Stomach (tissue), 9 donors: ENCODE data around the gene AKIP1. TPM values are rescaled to one million over a fixed set of nuclear protein-coding genes. Genes with fewer than 3 reads are reported as not detected.
"Not testable (repeated sequence)": the region's sequence is repeated elsewhere in the genome, so short reads cannot be mapped to it uniquely, and the experiment has no call there.

ENCODE experiments used
- DNase-seq, 2 donors: peaks; one replicate each; pipeline versions ENCODE4 v3.0.0 to v3.0.0-alpha.2; 2013 to 2019
- H3K27ac ChIP-seq, 5 donors: fragments of 200-600 bp in 4 of 5; sonication (generic) in 4 of 5; one replicate each; pipeline ENCODE4 v1.5.1; 2013 to 2019; ENCODE audit warnings: mild to moderate bottlenecking in 1 of 5, moderate library complexity in 1 of 5
- H3K27me3 ChIP-seq, 3 donors: fragments of 200-600 bp; sonication (generic); one replicate each; pipeline ENCODE4 v1.5.1; 2017 to 2019; ENCODE audit warnings: mixed run types in 1 of 3
- H3K36me3 ChIP-seq, 4 donors: fragments of 200-600 bp; sonication (generic); 1 replicate in 3 of 4; 2 replicates in 1 of 4; pipeline ENCODE4 v1.5.1; 2016 to 2019
- H3K4me1 ChIP-seq, 4 donors: fragments of 200-600 bp; sonication (generic); one replicate each; pipeline ENCODE4 v1.5.1; 2016 to 2019
- H3K4me3 ChIP-seq, 4 donors: fragments of 200-600 bp; sonication (generic) in 3 of 4; one replicate each; pipeline ENCODE4 v1.5.1; 2016 to 2019; ENCODE audit warnings: mild to moderate bottlenecking in 1 of 4
- H3K9me3 ChIP-seq, 4 donors: fragments of 200-600 bp; sonication (generic); one replicate each; pipeline ENCODE4 v1.5.1; 2016 to 2019
- EP300 ChIP-seq: sonication (generic); formaldehyde crosslinking; IDR thresholded peaks from one replicate; pipeline ENCODE4 v1.6.1; 2017; ENCODE audit warnings: antibody characterized with exemption
- POLR2A ChIP-seq, 4 donors: fragments of 450-650 bp; IDR thresholded peaks; one replicate each; pipeline ENCODE4 v1.6.1; 2016; ENCODE audit warnings: antibody characterized with exemption in 4 of 4, control low read depth in 2 of 4, mild to moderate bottlenecking in 1 of 4, moderate library complexity in 1 of 4
- POLR2AphosphoS5 ChIP-seq, 3 donors: sonication (generic); formaldehyde crosslinking; IDR thresholded peaks; one replicate each; pipeline ENCODE4 v1.6.1; 2016; ENCODE audit warnings: antibody characterized with exemption in 3 of 3
- WGBS, 5 donors: extraction: QIAGEN DNeasy Blood & Tissue Kit in 3 of 5; methylation state at CpG; one replicate each; pipeline versions ENCODE4 v1.1.5 to v1.1.7; 2013 to 2018; 5-methylcytosine and 5-hydroxymethylcytosine counted together
- intact Hi-C: fragments of 100-400 bp; cut with DNase I; formaldehyde crosslinking; loops from one replicate; pipeline ENCODE4 v1.15.1; 2023; ENCODE audit warnings: low total_unique reads
- polyA plus RNA-seq, 3 donors: library from polyadenylated mRNA; stranded (reverse); fragments of 200-250 nt; gene quantifications; one replicate each; pipeline ENCODE4 v1.2.3, GENCODE V29; 2013
- total RNA-seq, 5 donors: library from RNA; depleted of rRNA; stranded (reverse); fragments of >200 nt; gene quantifications; one replicate each; pipeline versions ENCODE4 v1.1.0 to v1.2.3, GENCODE V29; 2014 to 2016
- TF ChIP-seq, protein P1 (sequence below), 7 experiments: fragments of 450-650 bp in 4 of 7; fragments of 200-600 bp in 3 of 7; sonication (generic) in 3 of 7; IDR thresholded peaks; one replicate each; pipeline ENCODE4 v1.5.1; 2016 to 2019; ENCODE audit warnings: antibody characterized with exemption in 7 of 7, control low read depth in 2 of 7, mild to moderate bottlenecking in 1 of 7
- donor health status: healthy with polysubstance abuse.
- donor health status: Bipolar disorder and iron deficiency.
- donor health status: healthy.

The AKIP1 gene
- total and polyA plus RNA-seq, 8 donors, result 0.89 to 26.8 (median 20.4) TPM; not detected in 1

DNA sequence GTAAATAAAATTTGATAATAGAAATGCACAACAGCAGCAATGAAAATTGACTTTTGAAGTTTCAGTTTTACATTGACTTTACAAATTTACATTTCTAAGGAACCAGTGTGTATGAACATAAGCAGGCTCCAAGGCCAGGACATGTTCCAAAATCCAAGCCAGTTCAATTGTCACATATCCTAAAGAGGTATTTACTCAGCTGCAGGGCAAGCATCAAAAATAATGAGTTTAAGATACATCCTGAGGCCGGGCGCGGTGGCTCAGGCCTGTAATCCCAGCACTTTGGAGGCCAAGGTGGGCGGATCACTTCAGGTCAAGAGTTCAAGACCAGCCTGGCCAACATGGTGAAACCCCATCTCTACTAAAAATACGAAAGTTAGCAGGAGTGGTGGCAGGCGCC is 39.0 kb upstream of the AKIP1 start:
- peaks cover 0 to 12% (median 9%) of the 10 kb centered on the region in 3 donors for H3K27me3 ChIP-seq
- H3K4me1 ChIP-seq, result peaks cover 4 to 59% (median 30%) of the 10 kb centered on the region in 4 donors
- peak overlapping the region in 2 of 4 donors; percentile 88 to 95 for H3K4me3 ChIP-seq
- no peaks in the 10 kb centered on the region for H3K9me3 ChIP-seq
- intact Hi-C loops, result no loop called here
- H3K36me3 ChIP-seq, result no peaks in the 10 kb centered on the region
- TF ChIP-seq, protein P1, sequence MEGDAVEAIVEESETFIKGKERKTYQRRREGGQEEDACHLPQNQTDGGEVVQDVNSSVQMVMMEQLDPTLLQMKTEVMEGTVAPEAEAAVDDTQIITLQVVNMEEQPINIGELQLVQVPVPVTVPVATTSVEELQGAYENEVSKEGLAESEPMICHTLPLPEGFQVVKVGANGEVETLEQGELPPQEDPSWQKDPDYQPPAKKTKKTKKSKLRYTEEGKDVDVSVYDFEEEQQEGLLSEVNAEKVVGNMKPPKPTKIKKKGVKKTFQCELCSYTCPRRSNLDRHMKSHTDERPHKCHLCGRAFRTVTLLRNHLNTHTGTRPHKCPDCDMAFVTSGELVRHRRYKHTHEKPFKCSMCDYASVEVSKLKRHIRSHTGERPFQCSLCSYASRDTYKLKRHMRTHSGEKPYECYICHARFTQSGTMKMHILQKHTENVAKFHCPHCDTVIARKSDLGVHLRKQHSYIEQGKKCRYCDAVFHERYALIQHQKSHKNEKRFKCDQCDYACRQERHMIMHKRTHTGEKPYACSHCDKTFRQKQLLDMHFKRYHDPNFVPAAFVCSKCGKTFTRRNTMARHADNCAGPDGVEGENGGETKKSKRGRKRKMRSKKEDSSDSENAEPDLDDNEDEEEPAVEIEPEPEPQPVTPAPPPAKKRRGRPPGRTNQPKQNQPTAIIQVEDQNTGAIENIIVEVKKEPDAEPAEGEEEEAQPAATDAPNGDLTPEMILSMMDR (IDR thresholded peaks at IDR 0.05), result no peak
- TF ChIP-seq POLR2AphosphoS5 (IDR thresholded peaks at IDR 0.05) (no peak), POLR2A (IDR thresholded peaks at IDR 0.05) (no peak), EP300 (no peak)
- peak overlapping the region; percentile 57 to 95 (median 92) for H3K27ac ChIP-seq
- peak; percentile 28 to 31 for DNase-seq
- WGBS, 5 donors, result 61 to 69% (median 64%) methylated on average over 6 of the region's 6 CpGs

DNA sequence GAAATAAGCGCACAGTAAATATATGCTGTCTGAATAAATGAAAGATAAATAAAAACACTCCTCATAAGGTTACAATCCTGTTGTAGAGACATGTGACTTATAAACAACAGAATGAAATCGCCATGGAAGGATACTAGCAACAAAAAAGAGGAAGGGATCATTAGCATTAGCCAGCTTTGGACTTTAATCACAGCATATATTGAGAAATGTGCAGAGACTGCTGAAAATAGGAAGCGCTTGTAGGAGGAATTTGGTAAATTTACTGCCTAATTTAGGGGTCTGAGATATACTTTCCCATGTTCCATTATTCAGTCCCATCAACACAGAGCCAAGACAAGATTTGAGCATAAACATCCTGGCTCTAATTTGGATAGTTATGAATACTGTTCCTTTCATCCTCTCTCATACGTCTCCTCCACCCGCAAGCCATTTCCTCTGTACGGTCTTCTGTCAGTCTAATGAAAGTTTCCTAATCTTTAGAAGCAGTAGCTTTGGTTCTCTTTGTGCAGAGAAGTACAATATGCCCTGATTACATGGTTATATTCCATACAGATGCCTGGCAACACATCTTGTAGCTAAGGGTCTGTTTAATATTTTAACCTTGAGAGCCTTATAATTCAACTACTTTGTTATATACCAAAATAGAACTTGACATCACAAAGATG is 37.1 kb upstream of the AKIP1 start:
- intact Hi-C loops, result no loop called here

DNA sequence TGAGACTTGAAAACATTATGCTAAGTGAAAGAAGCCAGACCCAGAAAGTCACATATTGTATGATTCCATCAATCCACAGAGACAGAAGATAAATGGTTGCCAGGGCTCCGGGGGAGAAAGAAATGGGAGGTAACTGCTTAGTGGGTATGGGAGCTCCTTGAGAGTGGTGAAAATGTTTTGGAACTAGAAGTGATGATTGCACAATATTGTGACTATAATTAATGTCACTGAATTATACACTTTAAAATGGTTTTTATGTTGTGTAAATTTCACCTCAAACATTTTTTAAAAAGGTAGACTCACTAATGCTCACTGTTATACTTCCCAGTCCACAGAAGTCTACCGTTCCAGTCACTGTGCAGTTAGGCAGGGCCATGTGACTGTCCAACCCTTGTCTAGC is 32.2 kb upstream of the AKIP1 start:
- H3K36me3 ChIP-seq, result no peaks in the 10 kb centered on the region
- peaks cover 0 to 7% (median 0%) of the 10 kb centered on the region in 4 donors for H3K4me1 ChIP-seq
- DNase-seq, result no peak
- H3K4me3 ChIP-seq, result no peak overlapping the region
- no peaks in the 10 kb centered on the region for H3K9me3 ChIP-seq
- no peak for TF ChIP-seq EP300
- TF ChIP-seq, protein P1 (IDR thresholded peaks at IDR 0.05), result no peak
- TF ChIP-seq POLR2AphosphoS5 (IDR thresholded peaks at IDR 0.05), result no peak
- TF ChIP-seq POLR2A (IDR thresholded peaks at IDR 0.05), result no peak
- H3K27ac ChIP-seq, result no peak overlapping the region
- H3K27me3 ChIP-seq, result no peaks in the 10 kb centered on the region
- intact Hi-C loops, result no loop called here
- 75 to 91% (median 88%) methylated on average over 2 of the region's 2 CpGs for WGBS, 5 donors

More for the DNA sequence above, 37.1 kb upstream of the AKIP1 start:
- Histone ChIP-seq H3K27ac (peak overlapping the region in 2 of 5 donors; percentile 15 to 18), H3K4me3 (no peak overlapping the region), H3K4me1 (peaks cover 4 to 43% (median 21%) of the 10 kb centered on the region in 4 donors), H3K36me3 (no peaks in the 10 kb centered on the region), H3K27me3 (peaks cover 0 to 12% (median 9%) of the 10 kb centered on the region in 3 donors), H3K9me3 (no peaks in the 10 kb centered on the region)
- WGBS, 5 donors, result 47 to 67% (median 61%) methylated on average over 6 of the region's 6 CpGs
- TF ChIP-seq EP300, result no peak
- TF ChIP-seq POLR2AphosphoS5 (IDR thresholded peaks at IDR 0.05), result no peak
- no peak for TF ChIP-seq POLR2A (IDR thresholded peaks at IDR 0.05)
- TF ChIP-seq, protein P1 (IDR thresholded peaks at IDR 0.05), result no peak
- peak in 1 of 2 donors; percentile 35 for DNase-seq

DNA sequence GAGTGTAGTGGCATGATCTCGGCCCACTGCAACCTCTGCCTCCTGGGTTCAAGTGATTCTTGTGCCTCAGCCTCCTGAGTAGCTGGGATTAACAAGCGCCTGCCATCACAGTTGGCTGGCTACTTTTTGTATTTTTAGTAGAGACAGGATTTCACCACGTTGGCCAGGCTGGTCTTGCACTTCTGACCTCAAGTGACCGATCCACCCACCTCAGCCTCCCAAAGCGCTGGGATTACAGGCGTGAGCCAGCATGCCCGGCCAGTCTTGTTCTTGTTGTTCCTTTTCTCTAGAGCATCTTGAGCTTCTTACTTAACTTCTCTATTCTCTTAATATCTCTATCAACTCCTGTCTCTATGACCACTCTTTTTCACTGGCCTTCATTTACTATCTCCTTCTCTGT is 29.4 kb upstream of the AKIP1 start:
- H3K36me3 ChIP-seq, H3K27me3 ChIP-seq, H3K4me3 ChIP-seq, H3K9me3 ChIP-seq, DNase-seq, intact Hi-C loops, H3K4me1 ChIP-seq, H3K27ac ChIP-seq: not testable (repeated sequence)
- WGBS, 5 donors, result 77 to 89% (median 84%) methylated on average over 7 of the region's 7 CpGs

DNA sequence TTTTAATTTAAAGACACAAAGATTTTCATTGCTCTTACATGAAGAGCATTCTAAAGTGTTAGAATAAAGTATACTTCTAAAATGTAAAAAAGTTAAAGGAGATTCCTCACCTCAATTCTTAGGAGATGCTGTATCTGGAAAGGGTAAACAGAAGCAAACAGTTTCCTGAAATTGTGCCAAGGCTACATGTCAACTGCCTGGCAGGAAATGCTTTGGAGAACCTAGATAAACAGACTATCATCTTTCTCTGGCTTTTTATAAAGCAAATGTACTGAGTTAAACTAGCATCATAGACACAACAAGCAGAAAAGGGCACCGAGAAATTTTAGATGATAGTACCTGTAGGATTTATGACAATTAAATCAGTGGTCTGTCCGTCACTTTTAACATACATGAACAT is 24.7 kb upstream of the AKIP1 start:
- Histone ChIP-seq H3K4me1 (no peaks in the 10 kb centered on the region), H3K36me3 (no peaks in the 10 kb centered on the region), H3K27ac (no peak overlapping the region), H3K4me3 (no peak overlapping the region), H3K27me3 (no peaks in the 10 kb centered on the region), H3K9me3 (peaks cover 0 to 5% (median 2%) of the 10 kb centered on the region in 4 donors)
- no peak for DNase-seq
- 60 to 71% (median 71%) methylated on average over 2 of the region's 2 CpGs for WGBS, 5 donors
- TF ChIP-seq, protein P1 (IDR thresholded peaks at IDR 0.05), result no peak
- TF ChIP-seq POLR2AphosphoS5 (IDR thresholded peaks at IDR 0.05) (no peak), POLR2A (IDR thresholded peaks at IDR 0.05) (no peak), EP300 (no peak)
- intact Hi-C loops, result no loop called here

DNA sequence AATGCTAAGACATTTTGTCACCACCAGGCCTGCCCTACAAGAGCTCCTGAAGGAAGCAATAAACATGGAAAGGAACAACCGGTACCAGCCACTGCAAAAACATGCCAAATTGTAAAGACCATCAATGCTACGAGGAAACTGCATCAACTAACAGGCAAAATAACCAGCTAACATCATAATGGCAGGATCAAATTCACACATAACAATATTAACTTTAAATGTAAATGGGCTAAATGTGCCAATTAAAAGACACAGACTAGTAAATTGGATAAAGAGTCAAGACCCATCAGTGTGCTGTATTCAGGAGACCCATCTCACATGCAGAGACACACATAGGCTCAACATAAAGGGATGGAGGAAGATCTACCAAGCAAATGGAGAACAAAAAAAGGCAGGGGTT is 19.8 kb upstream of the AKIP1 start:
- H3K27me3 ChIP-seq, intact Hi-C loops, H3K9me3 ChIP-seq, H3K36me3 ChIP-seq, H3K4me3 ChIP-seq, H3K4me1 ChIP-seq, DNase-seq, H3K27ac ChIP-seq: not testable (repeated sequence)
- WGBS, 5 donors, result 87 to 96% (median 95%) methylated on average over 2 of the region's 2 CpGs
